RWPE2 (cell line): ENCODE data around the gene KRTAP10-12.

Experiments
- ATAC-seq: fragments of 200-7000 bp; cut with Tn5 transposase; 3 replicates; pipeline ENCODE4 v1.9.1; 2021; ENCODE audit warnings: low read depth
- DNase-seq: peaks from one replicate; pipeline ENCODE4 v3.0.0-alpha.2; 2020; ENCODE audit warnings: low spot score
- H3K27ac ChIP-seq: fragments of 450-650 bp; 2 replicates; pipeline ENCODE4 v1.5.1; 2017; ENCODE audit warnings: mild to moderate bottlenecking; ENCODE audit not compliant: poor library complexity, severe bottlenecking
- H3K27me3 ChIP-seq: fragments of 250-450 bp; sonication (Bioruptor Pico); 2 replicates; pipeline ENCODE4 v1.5.1; 2021; ENCODE audit warnings: mild to moderate bottlenecking, moderate library complexity; ENCODE audit not compliant: insufficient read depth, poor library complexity, severe bottlenecking
- H3K36me3 ChIP-seq: fragments of 250-450 bp; sonication (Bioruptor Pico); 2 replicates; pipeline ENCODE4 v1.5.1; 2020; ENCODE audit warnings: low read depth, mild to moderate bottlenecking, moderate library complexity
- H3K4me1 ChIP-seq: fragments of 250-450 bp; sonication (Bioruptor Pico); 2 replicates; pipeline ENCODE4 v1.5.1; 2021; ENCODE audit warnings: mild to moderate bottlenecking, moderate library complexity; ENCODE audit not compliant: insufficient read depth, poor library complexity, severe bottlenecking
- H3K4me3 ChIP-seq: fragments of 250-450 bp; sonication (Bioruptor Pico); 2 replicates; pipeline ENCODE4 v1.5.1; 2021; ENCODE audit warnings: mild to moderate bottlenecking, moderate library complexity; ENCODE audit not compliant: severe bottlenecking
- H3K9me3 ChIP-seq: fragments of 250-450 bp; sonication (Bioruptor Pico); 2 replicates; pipeline ENCODE4 v1.5.1; 2021; ENCODE audit warnings: mild to moderate bottlenecking, moderate library complexity; ENCODE audit not compliant: severe bottlenecking
- TF ChIP-seq, protein P1 (sequence below): fragments of 450-650 bp; IDR thresholded peaks from one replicate; pipeline ENCODE4 v1.5.1; 2017; ENCODE audit warnings: mild to moderate bottlenecking, moderate library complexity; ENCODE audit not compliant: poor library complexity, severe bottlenecking

KRTAP10-12 gene

DNA sequence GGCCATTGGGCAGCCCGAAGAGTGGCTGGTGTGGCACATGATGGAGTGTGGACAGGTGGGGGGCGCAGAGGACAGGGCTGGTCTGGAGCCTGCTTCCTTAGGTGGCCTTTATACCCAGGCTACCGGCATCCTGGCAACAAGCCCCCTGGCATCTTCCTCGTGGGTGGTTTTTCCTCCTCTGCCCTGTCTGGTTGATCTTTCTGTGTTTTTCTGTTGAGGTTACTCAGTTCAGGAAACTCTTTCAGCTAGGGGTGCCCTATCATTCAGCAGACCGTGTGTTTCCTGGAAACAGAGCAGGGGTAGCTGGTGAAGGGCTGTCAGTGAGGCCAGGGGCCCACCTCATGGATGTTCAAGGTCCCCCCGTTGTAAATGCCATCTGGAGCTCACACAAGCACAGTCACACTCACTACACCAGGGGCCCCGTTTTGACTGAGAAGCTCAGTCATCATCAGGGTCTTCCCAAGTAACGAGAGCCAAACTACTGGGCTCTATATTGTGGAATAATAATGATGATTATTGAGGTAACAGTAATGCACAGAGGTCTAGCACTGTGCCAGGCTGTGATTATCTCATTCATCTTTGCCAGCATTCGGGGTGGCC is 42.3 kb upstream of the KRTAP10-12 start, which contains the start of gene KRTAP12-4:
TSS of gene KRTAP12-4 (minus strand) at position 84 of the 600 bp plus-strand sequence. CDS start at position 39, 45 bp downstream.
- Histone ChIP-seq H3K27me3 (peaks cover 8% of the 10 kb centered on the region), H3K4me3 (no peak within 1 kb of the TSS), H3K4me1 (no peaks in the 10 kb centered on the region), H3K36me3 (no peaks in the 10 kb centered on the region), H3K9me3 (no peaks in the 10 kb centered on the region), H3K27ac (no peak within 1 kb of the TSS)
- TF ChIP-seq, protein P1, sequence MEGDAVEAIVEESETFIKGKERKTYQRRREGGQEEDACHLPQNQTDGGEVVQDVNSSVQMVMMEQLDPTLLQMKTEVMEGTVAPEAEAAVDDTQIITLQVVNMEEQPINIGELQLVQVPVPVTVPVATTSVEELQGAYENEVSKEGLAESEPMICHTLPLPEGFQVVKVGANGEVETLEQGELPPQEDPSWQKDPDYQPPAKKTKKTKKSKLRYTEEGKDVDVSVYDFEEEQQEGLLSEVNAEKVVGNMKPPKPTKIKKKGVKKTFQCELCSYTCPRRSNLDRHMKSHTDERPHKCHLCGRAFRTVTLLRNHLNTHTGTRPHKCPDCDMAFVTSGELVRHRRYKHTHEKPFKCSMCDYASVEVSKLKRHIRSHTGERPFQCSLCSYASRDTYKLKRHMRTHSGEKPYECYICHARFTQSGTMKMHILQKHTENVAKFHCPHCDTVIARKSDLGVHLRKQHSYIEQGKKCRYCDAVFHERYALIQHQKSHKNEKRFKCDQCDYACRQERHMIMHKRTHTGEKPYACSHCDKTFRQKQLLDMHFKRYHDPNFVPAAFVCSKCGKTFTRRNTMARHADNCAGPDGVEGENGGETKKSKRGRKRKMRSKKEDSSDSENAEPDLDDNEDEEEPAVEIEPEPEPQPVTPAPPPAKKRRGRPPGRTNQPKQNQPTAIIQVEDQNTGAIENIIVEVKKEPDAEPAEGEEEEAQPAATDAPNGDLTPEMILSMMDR = no peak
- no peak for DNase-seq
- no peak for ATAC-seq

DNA sequence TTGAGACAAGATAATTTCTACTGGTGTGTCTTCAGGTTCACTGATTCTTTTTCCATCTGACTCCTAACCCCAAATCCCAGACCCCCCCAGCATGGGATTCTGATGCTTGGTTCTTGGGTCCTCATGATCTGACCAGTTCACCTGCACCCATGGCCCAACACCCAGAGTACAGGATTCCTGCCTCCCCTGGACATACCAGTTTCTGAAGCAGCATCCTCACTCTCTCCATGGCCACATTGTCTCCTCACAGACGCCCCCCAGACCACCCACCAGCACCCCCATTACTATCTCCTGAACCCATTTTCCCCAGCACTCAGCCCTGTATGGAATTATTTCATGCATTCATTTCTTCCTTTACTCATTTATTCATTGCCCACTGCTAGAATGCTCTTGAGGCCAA is 40.1 kb upstream of the KRTAP10-12 start:
- no peak for DNase-seq
- Histone ChIP-seq H3K36me3 (no peaks in the 10 kb centered on the region), H3K27ac (no peak overlapping the region), H3K27me3 (peaks cover 14% of the 10 kb centered on the region), H3K4me1 (no peaks in the 10 kb centered on the region), H3K9me3 (no peaks in the 10 kb centered on the region), H3K4me3 (no peak overlapping the region)
- TF ChIP-seq, protein P1 = no peak
- ATAC-seq = no peak

DNA sequence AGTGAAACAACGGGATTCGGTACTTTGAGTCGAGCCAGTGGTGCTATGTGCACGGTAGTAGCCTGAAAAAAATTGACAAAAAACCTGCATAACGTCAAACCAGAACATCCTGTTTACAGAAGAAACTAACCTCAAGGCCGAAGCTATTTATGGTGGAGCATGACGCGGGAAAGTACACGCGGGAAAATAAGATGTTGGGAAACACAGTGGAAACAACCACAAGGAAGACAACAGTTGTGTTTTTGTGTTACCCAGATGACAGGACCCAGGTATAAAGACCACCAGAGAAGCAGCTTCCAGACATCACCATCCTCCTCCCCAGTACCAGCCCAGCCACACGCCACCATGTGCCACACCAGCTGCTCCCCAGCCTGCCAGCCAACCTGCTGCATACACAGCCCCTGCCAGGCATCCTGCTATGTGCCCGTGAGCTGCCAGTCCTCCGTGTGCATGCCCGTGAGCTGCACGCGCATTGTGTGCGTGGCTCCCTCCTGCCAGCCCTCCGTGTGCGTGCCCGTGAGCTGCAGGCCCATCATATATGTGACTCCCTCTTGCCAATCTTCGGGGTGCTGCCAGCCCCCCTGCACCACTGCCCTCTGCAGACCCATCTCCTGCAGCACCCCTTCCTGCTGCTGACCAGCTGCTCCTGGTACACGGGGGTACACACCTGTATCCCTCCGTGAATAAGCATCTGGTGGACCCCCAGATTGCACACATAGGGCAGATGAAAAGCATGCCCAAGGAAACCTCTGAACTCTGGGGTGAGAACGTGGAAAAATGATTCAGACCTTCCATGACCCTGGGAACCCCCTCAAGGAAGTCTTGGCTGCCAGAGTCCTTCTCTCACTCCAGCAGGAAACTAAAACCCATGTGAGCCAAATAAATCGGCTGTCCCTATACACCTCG is 39.1 kb upstream of the KRTAP10-12 start, which contains the start of gene KRTAP12-3:
TSS of gene KRTAP12-3 (plus strand) at position 298 of the 906 bp plus-strand sequence. CDS start at position 346, 48 bp downstream.
- TF ChIP-seq, protein P1 = no peak
- H3K27me3 ChIP-seq = peaks cover 14% of the 10 kb centered on the region
- DNase-seq (no peak), ATAC-seq (no peak)
- no peaks in the 10 kb centered on the region for H3K4me1 ChIP-seq
- no peaks in the 10 kb centered on the region for H3K36me3 ChIP-seq
- H3K27ac ChIP-seq = no peak within 1 kb of the TSS
- H3K4me3 ChIP-seq = no peak within 1 kb of the TSS
- H3K9me3 ChIP-seq = no peaks in the 10 kb centered on the region

DNA sequence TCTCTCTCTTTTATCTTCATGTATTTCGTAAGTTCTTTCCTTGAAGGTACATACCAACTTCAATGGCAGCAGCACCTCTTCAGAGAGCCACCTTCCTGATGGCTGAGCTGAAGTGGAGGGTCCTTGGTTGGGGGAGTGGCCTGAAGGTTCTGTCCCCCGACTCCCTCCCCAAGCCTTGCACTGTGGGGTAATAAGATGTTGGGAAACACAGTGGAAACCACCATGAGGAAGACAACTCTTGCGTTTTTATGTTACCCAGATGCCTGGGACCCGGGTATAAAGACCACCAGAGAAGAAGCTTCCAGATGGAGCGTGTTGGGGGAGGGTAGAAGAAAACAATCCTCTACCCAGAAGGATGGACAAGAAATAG is 38.4 kb upstream of the KRTAP10-12 start:
- DNase-seq = no peak
- Histone ChIP-seq H3K27me3 (peaks cover 14% of the 10 kb centered on the region), H3K9me3 (no peaks in the 10 kb centered on the region), H3K36me3 (no peaks in the 10 kb centered on the region), H3K4me1 (no peaks in the 10 kb centered on the region), H3K4me3 (no peak overlapping the region), H3K27ac (no peak overlapping the region)
- TF ChIP-seq, protein P1 = no peak
- no peak for ATAC-seq
